Stimulated activated CD8-positive, alpha-beta memory T cell treated with anti-CD3 and anti-CD28 coated beads, Interleukin-4, amount 100 ng/mL, for 24 hours (primary cell): ENCODE measurements around the gene NHERF1.

ENCODE experiments used
- DNase-seq: peaks from one replicate; pipeline ENCODE4 v3.0.0-alpha.2; 2020; ENCODE audit warnings: low read depth

The NHERF1 gene

GRCh38 chr17:74749279-74750038 lies 1.0 kb downstream of the NHERF1 start:
- no peak for DNase-seq

- no peak for DNase-seq
Observed at GRCh38 chr17:74750039-74750326, 1.6 kb downstream of the NHERF1 start.

- no peak for DNase-seq
Observed at GRCh38 chr17:74750327-74751069, 2.1 kb downstream of the NHERF1 start.

- no peak for DNase-seq
Observed at GRCh38 chr17:74752415-74752814, 4.0 kb downstream of the NHERF1 start.

- DNase-seq = no peak
Observed at GRCh38 chr17:74752822-74753401, 4.5 kb downstream of the NHERF1 start.

GRCh38 chr17:74754832-74755231 lies 6.4 kb downstream of the NHERF1 start:
- no peak for DNase-seq

- DNase-seq = no peak
Observed at GRCh38 chr17:74755533-74755932, 7.1 kb downstream of the NHERF1 start.

- no peak for DNase-seq
Observed at GRCh38 chr17:74756891-74757290, 8.5 kb downstream of the NHERF1 start.

GRCh38 chr17:74757502-74757901 lies 9.1 kb downstream of the NHERF1 start:
- DNase-seq = no peak

GRCh38 chr17:74757931-74758847 lies 9.8 kb downstream of the NHERF1 start:
- no peak for DNase-seq

- no peak for DNase-seq
Observed at GRCh38 chr17:74758848-74759168, 10.4 kb downstream of the NHERF1 start.

- DNase-seq = no peak
Observed at GRCh38 chr17:74759243-74759801, 10.9 kb downstream of the NHERF1 start.

GRCh38 chr17:74759941-74760340 lies 11.5 kb downstream of the NHERF1 start:
- DNase-seq = no peak

- DNase-seq = no peak
Observed at GRCh38 chr17:74760404-74761105, 12.1 kb downstream of the NHERF1 start.

- no peak for DNase-seq
Observed at GRCh38 chr17:74761419-74761818, 13.0 kb downstream of the NHERF1 start.

- DNase-seq = no peak
Observed at GRCh38 chr17:74761931-74762330, 13.5 kb downstream of the NHERF1 start.

GRCh38 chr17:74763565-74764387 lies 15.3 kb downstream of the NHERF1 start:
- no peak for DNase-seq

GRCh38 chr17:74764751-74765286 lies 16.4 kb downstream of the NHERF1 start:
- no peak for DNase-seq

- no peak for DNase-seq
Observed at GRCh38 chr17:74766413-74766812, 18.0 kb downstream of the NHERF1 start.

GRCh38 chr17:74767111-74767516 lies 18.7 kb downstream of the NHERF1 start:
- no peak for DNase-seq
